ENCODE data around the gene DCLK3. TPM values are rescaled to one million over a fixed set of nuclear protein-coding genes. Genes with fewer than 3 reads are reported as not detected.

The DCLK3 gene
- total and polyA plus RNA-seq, 2 of the 13 experiments (the other 11 are each of a cell fraction or from before 2014, with no cell fraction given): not detected

GRCh38 chr3:36677331-36678007, 86.9 kb downstream of the DCLK3 start (continued):
- TF ChIP-seq ZNF281 (CRISPR knock-in tag; IDR thresholded peaks at IDR 0.05; ENCODE audit: borderline replicate concordance) (no peak), EHMT2 (IDR thresholded peaks at IDR 0.05; ENCODE audit: borderline replicate concordance, low read depth, low read length) (no peak), ARNTL (CRISPR knock-in tag; IDR thresholded peaks at IDR 0.05) (no peak), ZNF484 (CRISPR knock-in tag; IDR thresholded peaks at IDR 0.05; ENCODE audit: borderline replicate concordance, low read depth) (no peak), AGO2 (optimal IDR thresholded peaks at IDR 0.05; ENCODE audit: low read depth, low read length) (no peak), TBP (CRISPR knock-in tag; IDR thresholded peaks at IDR 0.05) (no peak), SATB2 (CRISPR knock-in tag; IDR thresholded peaks at IDR 0.05) (no peak), POLR2AphosphoS2 (IDR thresholded peaks at IDR 0.05; ENCODE audit: low read depth, low read length) (no peak)

GRCh38 chr3:36674816-36675215, 89.5 kb downstream of the DCLK3 start:
- WGBS (ENCODE audit: low lambda C conversion rate): 13% methylated on average over 10 of the region's 11 CpGs
- FAIRE-seq: no peak

More at GRCh38 chr3:36674816-36675215, 89.5 kb downstream of the DCLK3 start:
- CTCF ChIA-PET (ENCODE audit: low intra/inter-chr PET ratio, low total read pairs): no interaction called here
- ATAC-seq (no peak), DNase-seq (ENCODE audit: low spot score) (no peak)
- H3K4me3 ChIP-seq (replicated peaks in 1 of 3; ENCODE audit: insufficient read depth in 1 of 3, low read depth in 2 of 3, low read length in 3 of 3): no peak overlapping the region
- no peaks in the 10 kb centered on the region for H4K20me1 ChIP-seq (ENCODE audit: insufficient read depth, low read length)
- in situ Hi-C loops (cut with HindIII; ENCODE audit: extremely low pct_ligation_motif_present, low pct_unique_long_range_greater_than_20kb) (no loop called here), intact Hi-C loops (cut with micrococcal nuclease; ENCODE audit: unreplicated experiment) (no loop called here)
- H3K4me1 ChIP-seq (ENCODE audit: insufficient read depth, low read length): no peaks in the 10 kb centered on the region
- no peak overlapping the region for H3K9ac ChIP-seq (ENCODE audit: insufficient read depth, low read depth, low read length)
- POLR2A ChIA-PET: no interaction called here
- BruUV-seq (replicated peaks): no TSS peak
- H3K27ac ChIP-seq (ENCODE audit: extremely low read length, insufficient read depth, low read length): no peak overlapping the region
- no peak overlapping the region for H2AFZ ChIP-seq (ENCODE audit: low read length)
- no peaks in the 10 kb centered on the region for H3K36me3 ChIP-seq (replicated peaks in 1 of 2; ENCODE audit: control insufficient read depth in 1 of 2, insufficient read depth in 2 of 2, low read length in 2 of 2)
- no peaks in the 10 kb centered on the region; the same call in 1 of the 2 replicates for H3K9me3 ChIP-seq (ENCODE audit: low read length)
- H3K79me2 ChIP-seq (ENCODE audit: insufficient read depth, low read length): no peaks in the 10 kb centered on the region
- TF ChIP-seq BCLAF1 (IDR thresholded peaks at IDR 0.05): no peak
- no peak for TF ChIP-seq ZBTB42 (CRISPR knock-in tag; IDR thresholded peaks at IDR 0.05)
- no peak for TF ChIP-seq XBP1 (CRISPR knock-in tag; IDR thresholded peaks at IDR 0.05)
- no peak for TF ChIP-seq SALL1 (CRISPR knock-in tag; IDR thresholded peaks at IDR 0.05)
- no peak for TF ChIP-seq PRDM10 (CRISPR knock-in tag; IDR thresholded peaks at IDR 0.05; ENCODE audit: low read depth)
- H3K4me2 ChIP-seq (ENCODE audit: low read depth, low read length): no peak overlapping the region
- no peaks in the 10 kb centered on the region for H3K27me3 ChIP-seq (ENCODE audit: control insufficient read depth in 1 of 2, insufficient read depth in 2 of 2, low read length in 2 of 2)
